ENCODE data around the gene C16orf82. TPM values are rescaled to one million over a fixed set of nuclear protein-coding genes. Genes with fewer than 3 reads are reported as not detected.

C16orf82 gene
- total RNA-seq, 1 experiment from 2014 or later = not detected

DNA sequence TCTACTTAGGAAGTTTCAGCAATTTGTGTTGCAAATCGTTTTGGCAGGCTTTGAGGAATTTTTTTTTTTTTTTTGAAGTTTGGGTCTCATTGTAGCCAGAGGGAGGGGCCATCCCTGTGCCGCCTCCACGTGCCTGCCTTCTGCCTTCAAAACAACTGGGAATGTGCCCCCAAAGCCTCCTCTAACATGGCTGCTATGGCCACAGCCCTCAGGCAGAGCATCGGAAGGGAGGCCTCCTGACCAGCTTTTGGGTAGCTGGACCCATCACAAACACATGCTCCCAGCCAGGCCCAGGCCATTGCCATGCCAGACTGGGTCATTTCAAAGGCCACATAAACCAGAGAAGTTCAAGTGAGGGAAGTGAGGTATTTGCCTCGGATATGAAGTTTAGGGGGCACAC, 21.5 kb downstream of the C16orf82 start:
- DNase-seq (ENCODE audit: low spot score) = no peak

DNA sequence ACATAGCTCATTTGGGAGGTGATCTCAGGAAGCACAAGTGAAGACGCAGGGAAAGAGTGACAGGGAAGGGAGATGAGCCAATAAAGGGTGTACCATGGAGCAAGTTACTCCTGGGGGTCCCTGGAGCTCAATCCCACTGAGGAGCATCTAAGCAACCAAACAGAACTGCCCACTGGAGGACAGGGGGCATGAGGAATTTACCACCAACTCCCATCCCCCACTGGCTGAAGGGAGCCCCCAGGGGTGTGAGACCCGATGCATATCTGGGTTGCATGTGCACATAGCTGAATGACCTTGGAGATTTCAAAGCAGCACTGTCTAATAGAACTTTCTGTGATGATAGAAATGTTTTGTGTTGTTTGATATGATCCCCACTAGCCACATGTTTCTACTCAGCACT, 29.6 kb downstream of the C16orf82 start:
- DNase-seq (ENCODE audit: low spot score) = no peak

DNA sequence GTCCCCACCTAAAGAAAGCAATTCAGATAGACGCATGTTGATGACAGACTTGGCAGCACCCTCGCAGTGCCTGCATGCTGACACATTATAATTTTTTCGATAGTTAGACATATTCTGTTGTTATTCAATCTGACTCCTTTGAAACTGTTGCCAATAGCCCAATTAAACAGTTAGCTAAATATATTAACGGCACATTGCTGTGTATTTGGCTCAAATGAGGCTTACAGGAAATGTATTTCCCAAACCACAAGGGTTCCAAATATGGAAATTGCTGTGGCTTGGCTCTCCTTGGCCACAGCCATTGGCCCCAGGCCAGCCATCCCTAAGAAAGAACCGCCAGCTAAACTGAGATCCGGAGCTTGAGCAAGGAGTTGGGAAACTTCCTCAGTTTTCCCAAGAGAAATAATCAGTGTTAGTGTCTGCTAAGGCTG, 31.1 kb downstream of the C16orf82 start:
- no peak for DNase-seq (ENCODE audit: low spot score)

DNA sequence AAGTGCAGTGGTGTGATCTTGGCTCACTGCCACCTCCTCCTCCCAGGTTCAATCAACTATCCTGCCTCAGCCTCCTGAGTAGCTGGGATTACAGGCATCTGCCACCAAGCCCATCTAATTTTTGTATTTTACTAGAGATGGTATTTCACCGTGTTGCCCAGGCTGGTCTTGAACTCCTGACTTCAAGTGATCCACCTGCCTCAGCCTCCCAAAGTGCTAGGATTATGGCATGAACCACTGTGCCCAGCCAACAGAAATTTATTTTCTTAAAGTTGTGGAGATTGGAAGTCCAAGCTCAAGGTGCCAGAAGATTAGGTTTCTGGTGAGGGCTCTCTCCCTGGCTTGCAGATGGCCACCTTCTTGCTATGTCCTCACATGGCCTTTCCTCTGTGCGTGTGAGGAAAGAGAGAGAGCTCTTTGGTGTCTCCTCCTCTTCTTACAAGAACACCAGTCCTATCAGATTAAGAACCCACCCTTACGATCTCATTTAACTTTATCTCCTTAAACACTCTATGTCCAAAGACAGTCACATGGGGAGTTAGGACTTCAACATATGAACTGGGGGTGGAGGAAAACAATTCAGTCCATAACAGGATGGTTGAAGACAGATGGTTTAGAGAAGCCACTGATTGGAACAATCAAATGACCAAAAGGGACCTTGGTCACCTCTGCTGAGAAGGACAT, 31.8 kb downstream of the C16orf82 start:
- no peak for DNase-seq (ENCODE audit: low spot score)

DNA sequence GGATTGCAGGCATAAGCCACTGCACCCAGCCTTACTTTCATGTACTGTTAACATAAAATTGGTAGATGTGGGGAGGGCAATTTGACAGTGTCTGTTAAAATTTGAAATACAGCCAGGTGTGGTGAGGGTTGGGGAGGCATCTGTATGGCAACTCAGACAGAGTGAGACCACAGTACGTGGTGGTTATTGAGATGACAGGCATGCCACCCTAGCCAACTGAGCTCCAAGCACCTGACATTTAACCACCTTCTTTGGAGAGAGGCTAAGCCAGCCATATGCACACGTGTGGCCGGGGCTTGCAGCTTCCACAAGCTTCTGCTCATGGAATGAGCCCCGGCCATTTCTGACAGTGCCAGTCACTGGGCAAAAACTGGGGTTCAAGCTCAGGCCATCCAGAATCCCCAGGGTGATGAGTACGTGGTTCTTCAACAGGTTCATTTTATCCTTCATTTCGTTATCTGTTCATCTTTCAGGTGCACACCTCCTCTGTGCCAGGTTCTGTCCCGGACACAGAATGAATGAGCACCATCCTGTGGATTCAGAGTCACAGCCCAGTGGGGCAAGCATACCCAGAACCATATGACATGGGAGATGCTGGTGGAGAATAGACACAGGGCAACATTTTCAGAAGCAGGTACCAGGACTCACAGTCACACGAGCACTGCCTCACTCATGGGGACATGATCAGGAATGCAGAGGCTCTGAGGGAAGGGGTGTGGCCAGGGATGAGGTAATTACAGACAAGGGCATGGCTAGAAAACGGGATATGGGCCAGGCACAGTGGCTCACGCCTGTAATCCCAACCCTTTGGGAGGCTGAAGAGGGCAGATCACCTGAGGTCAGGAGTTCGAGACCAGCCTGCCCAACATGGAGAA, 36.2 kb downstream of the C16orf82 start:
- DNase-seq (ENCODE audit: low spot score) = no peak

DNA sequence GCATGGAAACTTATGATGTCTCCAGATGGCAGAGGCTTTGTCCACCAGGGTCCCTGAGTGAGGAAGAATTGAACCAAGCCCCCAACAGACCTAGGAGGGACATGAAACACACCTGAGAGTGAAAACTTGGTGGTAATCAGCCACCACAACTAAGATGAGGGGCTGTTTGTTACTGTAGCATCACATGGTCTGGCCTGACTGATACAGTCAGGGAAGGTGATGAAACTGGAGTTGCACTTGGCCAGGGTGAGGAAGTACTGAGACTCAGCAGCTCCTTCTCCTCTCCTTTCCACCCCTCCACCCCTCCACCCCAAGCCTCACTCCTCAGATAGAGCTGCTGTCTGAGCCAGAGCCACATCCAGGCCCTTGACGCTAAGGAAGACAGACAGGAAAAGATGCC, 37.2 kb downstream of the C16orf82 start:
- no peak for DNase-seq (ENCODE audit: low spot score)

DNA sequence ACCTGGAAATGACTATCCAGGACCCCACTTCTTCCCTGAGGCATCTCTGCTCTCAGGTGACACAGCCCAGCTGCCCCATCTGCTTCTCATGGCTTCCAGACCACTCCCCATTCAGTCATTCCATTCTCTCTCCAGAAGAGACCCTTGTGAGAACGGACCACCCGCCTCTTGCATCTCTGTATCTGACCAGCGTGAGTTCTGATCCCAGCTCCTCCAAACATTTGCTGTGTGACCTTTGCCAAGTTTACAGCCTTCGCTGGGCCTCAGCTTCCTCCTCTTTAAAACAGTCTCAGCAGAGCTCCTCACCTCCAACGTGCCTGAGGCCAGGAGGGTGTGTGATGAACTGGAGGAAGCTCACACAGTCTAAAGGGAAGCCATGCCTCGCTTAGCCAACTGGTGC, 39.6 kb downstream of the C16orf82 start:
- no peak for DNase-seq (ENCODE audit: low spot score)

DNA sequence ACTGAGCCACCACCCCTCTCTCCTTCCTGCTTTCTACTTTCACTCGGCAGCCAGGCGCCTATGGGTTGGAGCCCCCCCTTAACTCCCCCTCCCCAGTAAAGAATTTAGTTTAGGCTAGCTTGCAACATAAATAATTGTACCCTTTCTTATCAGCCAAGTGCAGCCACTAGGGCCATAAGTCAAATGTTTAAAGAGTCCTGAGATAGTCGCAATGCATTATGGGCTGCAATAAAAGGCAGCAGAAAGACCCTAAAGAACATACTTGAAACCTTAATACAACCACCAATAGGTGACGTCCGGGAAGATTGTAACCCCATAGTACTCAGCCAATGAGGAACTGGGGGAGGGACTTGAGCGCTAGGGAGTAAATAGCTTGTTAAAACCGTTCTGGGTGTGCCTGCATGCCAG, 40.5 kb downstream of the C16orf82 start:
- DNase-seq (ENCODE audit: low spot score) = no peak

DNA sequence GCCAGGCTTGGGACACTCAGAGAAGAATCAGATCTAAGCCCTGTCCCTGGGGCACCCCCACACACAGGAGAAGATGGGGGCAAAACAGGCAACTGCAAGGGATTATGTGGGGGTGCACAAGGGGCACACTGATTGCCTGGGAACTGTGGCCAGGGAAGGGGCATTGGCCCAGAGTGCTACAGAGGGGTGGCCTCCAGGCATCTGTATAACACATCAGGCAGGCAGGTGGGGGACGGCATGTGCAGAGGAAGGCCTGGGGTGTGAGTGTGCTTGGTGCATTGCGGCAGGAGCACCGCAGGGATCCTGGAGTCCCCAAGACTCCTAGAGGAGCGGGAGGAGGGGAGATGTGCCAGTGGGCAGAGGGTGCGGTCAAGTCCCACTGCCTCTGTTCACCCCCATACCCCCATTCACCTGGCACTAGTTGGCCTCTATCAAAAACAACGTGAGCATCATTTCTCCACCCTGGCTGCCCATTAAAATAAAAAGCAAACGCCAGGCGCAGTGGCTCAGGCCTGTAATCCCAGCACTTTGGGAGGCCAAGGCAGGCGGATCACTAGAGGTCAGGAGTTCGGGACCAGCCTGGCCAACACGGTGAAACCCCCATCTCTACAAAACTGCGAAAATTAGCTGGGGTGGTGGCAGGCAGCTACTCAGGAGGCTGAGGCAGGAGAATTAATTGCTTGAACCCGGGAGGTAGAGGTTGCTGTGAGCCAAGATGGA, 41.5 kb downstream of the C16orf82 start:
- DNase-seq (ENCODE audit: low spot score) = no peak

DNA sequence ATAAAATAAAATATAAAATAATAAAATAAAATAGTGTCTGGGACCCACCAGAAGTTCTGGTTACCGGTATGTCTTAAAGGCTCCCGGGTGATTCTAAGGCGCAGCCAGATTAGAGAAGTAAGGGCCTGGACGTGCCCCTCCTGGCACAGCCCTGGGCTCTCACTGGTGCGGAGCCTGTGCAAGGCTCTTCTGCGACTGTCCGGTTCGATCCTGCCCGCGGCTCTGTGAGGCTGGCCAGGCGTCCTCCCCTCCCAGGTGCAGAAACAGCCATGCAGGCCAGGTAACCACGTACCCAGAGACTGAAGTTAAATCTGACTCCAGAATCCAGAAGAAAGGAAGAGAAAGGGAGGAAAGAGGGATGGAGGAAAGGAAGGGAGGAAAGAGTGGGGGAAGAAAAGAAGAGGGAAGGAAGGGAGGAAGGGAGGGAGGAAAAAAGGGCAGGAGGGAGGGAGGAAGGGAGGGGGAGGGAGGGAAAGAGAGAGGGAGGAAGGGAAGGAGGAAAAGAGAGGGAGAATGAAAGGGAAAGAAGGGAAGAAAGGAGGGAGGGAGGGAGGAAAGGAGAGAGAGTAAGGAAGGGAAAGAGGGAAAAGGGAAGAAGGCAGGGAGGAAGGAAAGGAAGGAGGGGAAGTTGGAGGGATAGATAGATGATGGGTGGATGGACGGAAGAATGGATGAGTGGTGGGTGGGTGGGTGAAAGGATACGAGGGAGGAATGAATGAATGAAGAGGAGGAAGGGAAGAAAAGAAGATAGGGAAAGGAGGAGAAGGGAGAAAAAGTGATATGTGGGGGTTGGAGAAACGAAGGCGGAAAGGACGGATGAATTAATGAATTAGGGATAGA, 42.3 kb downstream of the C16orf82 start:
- no peak for DNase-seq (ENCODE audit: low spot score)

DNA sequence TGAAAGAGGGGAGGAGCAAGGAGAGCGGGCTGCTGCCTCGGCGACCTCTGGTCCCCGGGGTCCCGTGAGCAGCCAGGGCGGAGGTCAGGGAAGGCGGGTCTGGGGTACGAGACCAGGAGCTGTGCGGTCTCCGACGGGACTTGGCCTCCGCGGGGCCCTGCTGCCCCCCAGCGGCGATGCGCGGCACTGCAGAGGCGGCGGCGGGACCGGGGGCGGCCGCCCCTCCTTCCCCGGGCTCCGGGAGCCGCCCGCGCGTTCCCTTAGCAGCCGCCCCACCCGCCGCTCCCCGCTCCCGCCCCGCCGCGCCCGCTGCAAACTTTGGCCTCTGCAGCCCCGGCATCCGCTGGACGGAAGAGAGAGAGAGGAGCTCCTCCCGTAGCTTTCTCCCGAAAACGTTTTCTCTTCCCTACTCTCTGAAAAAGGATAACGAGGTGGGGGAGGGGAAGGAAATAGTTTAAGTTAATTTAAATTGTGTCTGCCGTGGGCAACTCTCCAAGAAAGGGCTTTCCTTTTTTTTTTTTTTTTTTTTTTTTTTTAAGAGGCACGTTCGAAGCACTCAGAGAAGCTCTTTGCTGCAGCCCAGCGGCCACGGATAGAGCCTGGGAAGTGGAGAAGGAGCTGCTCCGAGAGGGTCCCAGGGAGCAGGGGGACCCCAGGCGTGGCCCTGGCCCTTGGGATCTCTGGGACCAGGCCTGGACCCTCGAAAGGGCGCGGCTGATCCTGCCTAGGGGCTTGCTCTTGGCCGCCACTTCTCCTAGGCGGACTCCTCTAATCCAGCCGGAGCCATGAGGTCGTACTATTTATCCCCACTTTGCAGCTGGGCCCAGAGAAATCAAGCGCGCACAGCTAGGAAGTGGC, 43.2 kb downstream of the C16orf82 start:
- peak; percentile 48 for DNase-seq (ENCODE audit: low spot score)

DNA sequence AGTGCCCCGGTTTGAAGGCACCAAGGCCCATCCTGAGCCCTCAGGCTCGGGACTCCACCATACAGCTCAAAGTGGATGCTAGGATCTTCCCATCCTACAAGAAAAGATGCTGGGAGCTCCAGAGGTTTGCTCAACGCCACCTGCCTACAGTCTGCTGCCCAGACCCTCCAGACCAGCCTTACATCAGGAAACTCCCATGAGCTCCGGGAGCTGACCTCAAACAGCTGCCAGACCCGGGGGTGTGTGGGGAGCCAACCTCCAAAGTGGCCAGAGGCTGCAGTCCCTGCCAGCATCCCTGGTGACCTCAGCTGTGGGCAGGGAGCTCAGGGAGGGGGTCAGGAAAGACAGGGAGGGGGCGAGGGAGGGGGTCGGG, 43.8 kb downstream of the C16orf82 start:
- DNase-seq (ENCODE audit: low spot score) = no peak

DNA sequence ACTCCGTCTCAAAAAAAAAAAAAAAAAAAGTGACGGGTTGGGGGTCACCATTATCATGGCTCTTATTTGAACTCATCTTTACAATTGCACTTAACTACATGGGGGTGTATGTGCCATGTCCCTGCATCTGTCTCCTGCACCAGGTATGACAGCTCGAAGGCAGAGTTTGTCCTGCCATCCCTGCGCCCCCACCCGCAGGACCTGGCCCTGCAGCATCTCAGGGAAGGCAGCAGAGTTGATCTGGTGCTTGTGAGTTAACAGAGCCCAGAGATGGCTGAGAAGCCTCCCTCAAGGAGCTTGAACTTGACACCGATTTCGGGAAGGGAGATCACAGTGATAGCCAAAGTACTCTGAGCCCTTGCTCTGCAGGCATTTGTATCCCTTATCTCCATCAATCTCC, 44.8 kb downstream of the C16orf82 start:
- DNase-seq (ENCODE audit: low spot score) = no peak

DNA sequence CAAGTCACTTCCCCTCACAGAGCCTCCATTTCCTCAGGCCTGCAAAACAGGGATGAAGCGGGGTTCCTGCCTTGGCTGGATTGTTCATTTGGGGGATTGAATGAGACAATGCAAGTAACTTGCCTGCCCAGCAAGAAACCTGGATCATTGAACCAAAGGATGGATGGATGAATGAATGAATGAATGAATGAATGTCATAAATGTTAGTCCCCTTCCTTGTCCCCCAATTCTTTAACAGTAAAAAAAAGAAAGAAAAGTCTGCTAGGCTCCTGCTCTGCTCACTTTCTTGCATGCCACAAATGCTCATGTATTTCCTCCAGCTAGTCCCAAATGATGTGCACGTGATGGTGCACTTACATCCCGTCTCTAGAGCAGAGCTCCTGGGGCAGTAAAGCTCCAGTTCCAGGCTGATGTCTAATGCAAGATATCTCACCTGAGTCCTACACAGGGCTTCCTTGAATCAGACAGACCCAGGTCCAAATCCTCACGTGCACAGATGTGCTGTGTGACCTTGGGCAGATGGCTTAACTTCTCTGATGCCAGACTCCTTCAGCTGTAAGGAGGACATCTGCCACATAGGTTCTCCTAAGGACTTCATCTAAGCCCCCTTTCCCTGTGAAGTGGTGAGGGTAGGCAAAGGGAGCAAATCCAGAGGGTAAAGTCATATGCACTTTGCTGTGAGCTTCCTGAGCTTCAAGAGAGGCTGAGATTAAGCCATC, 45.5 kb downstream of the C16orf82 start:
- DNase-seq (ENCODE audit: low spot score) = no peak

DNA sequence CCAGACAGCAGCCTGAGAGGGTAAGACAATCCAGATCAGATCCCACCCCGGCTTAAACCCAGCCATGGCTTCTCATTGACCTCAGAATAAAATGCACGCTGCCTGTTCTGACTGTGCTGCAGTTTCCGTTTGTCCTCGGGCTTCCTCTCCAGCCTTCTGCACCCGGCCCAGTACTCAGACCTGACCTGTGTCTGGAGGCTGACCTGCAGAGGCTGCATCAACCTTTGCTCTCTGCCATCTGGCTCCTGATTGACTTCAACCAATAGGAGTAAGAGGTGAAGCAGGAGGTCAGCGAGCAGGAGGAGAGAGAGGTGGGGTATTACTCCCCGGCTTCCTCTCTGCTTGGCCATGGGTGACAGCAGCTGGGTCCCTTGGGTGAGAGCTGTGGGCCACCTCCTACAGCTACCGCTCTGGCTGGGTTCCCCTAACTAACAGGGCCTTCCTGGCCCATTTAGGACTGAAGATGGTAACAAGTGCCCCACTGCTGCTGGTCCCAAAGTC, 46.7 kb downstream of the C16orf82 start:
- DNase-seq (ENCODE audit: low spot score) = no peak

DNA sequence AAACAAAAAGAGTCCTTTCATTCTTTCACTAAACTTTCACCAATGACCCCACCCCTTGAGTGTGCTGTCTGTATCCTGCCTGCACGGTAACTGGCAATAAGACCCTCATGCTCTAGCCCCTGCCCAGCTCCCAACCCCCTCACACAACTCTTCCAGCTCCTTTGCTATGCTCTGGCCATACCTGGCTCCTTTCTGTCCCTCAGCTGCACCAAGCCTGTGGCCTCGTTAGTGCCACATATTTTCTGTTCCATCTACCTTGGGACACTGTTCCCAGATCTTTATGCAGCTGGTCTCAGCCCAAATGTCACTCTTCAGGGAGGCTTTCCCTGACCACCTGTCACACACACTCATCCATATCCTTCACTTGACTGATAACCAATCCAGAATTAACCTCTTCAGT, 47.3 kb downstream of the C16orf82 start:
- DNase-seq (ENCODE audit: low spot score) = no peak

DNA sequence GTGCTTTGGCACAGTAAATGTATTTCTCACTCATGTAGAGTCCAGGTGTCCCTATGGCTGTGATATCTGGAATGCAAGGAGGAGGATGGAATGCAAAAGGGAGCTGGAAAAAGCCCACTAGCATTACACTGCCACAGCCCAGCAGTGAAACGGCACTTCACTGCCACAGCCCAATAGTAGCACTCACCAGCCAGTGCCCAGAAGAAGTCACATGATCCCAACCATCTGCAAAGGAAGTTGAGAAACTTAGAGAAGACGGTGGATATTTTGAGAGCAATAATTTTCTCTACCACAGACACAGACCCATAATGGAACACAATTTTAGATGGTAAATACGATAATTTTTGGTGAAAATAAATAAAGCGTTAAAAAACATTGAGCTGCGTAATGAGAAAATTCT, 51.8 kb downstream of the C16orf82 start:
- no peak for DNase-seq (ENCODE audit: low spot score)
